Neural progenitor cell (in vitro differentiated cells): ENCODE measurements around the gene CPNE8. TPM values are rescaled to one million over a fixed set of nuclear protein-coding genes. Genes with fewer than 3 reads are reported as not detected.

Experiments used
- DNase-seq: peaks from one replicate; pipeline ENCODE4 v3.0.0-alpha.2; 2016; ENCODE audit warnings: low spot score
- H2AFZ ChIP-seq: fragments of 200-600 bp; sonication (generic); replicated peaks from 2 replicates; pipeline ENCODE4 v1.6.1; 2016; ENCODE audit warnings: antibody characterized with exemption
- H3F3A ChIP-seq: fragments of 200-600 bp; sonication (generic); 2 replicates; pipeline ENCODE4 v1.6.1; 2016; ENCODE audit warnings: antibody characterized with exemption, low read depth
- H3K27ac ChIP-seq: fragments of 200-600 bp; sonication (generic); 2 replicates; pipeline ENCODE4 v1.5.1; 2016; ENCODE audit warnings: mild to moderate bottlenecking
- H3K27me3 ChIP-seq: fragments of 200-600 bp; sonication (generic); 2 replicates; pipeline ENCODE4 v1.6.1; 2016; ENCODE audit warnings: mild to moderate bottlenecking, moderate library complexity
- H3K36me3 ChIP-seq: fragments of 200-600 bp; sonication (generic); 2 replicates; pipeline ENCODE4 v1.5.1; 2016
- H3K4me1 ChIP-seq: fragments of 200-600 bp; sonication (generic); 2 replicates; pipeline ENCODE4 v1.6.1; 2016; ENCODE audit warnings: mixed run types
- H3K4me2 ChIP-seq: fragments of 200-600 bp; sonication (generic); 2 replicates; pipeline ENCODE4 v1.6.1; 2016
- H3K4me3 ChIP-seq: fragments of 200-600 bp; sonication (generic); 2 replicates; pipeline ENCODE4 v1.5.1; 2016
- H3K79me2 ChIP-seq: fragments of 200-600 bp; sonication (generic); 2 replicates; pipeline ENCODE4 v1.6.1; 2016; ENCODE audit warnings: low read depth
- H3K9ac ChIP-seq: fragments of 200-600 bp; sonication (generic); 2 replicates; pipeline ENCODE4 v1.6.1; 2016
- H3K9me3 ChIP-seq: fragments of 200-600 bp; sonication (generic); 2 replicates; pipeline ENCODE4 v1.5.1; 2016; ENCODE audit warnings: low read depth
- H4K20me1 ChIP-seq: fragments of 200-600 bp; sonication (generic); 2 replicates; pipeline ENCODE4 v1.6.1; 2016; ENCODE audit warnings: low read depth
- H3K27ac Mint-ChIP-seq: 3 replicates; pipeline ENCODE4 v1.8.0; 2021; ENCODE audit warnings: mixed read lengths
- H3K27me3 Mint-ChIP-seq: 2 replicates; pipeline ENCODE4 v1.8.0; 2022; ENCODE audit warnings: low read depth, mild to moderate bottlenecking, inconsistent platforms, moderate library complexity, mixed read lengths; ENCODE audit not compliant: insufficient read depth
- H3K36me3 Mint-ChIP-seq: 3 replicates; pipeline ENCODE4 v1.8.0; 2021; ENCODE audit warnings: mixed read lengths
- H3K4me1 Mint-ChIP-seq: 3 replicates; pipeline ENCODE4 v1.8.0; 2021; ENCODE audit warnings: mixed read lengths
- H3K4me3 Mint-ChIP-seq: 3 replicates; pipeline ENCODE4 v1.8.0; 2021; ENCODE audit warnings: mild to moderate bottlenecking, moderate library complexity, mixed read lengths
- H3K9me3 Mint-ChIP-seq: 3 replicates; pipeline ENCODE4 v1.8.0; 2020; ENCODE audit warnings: mixed read lengths
- EZH2 ChIP-seq: fragments of 200-600 bp; sonication (generic); IDR thresholded peaks from 2 replicates; pipeline ENCODE4 v1.6.1; 2017; ENCODE audit warnings: antibody characterized with exemption, mild to moderate bottlenecking, moderate library complexity
- EZH2phosphoT487 ChIP-seq: fragments of 200-600 bp; sonication (generic); IDR thresholded peaks from 2 replicates; pipeline ENCODE4 v1.6.1; 2017; ENCODE audit warnings: antibody characterized with exemption
- total RNA-seq: library from RNA; depleted of rRNA; stranded (reverse); fragments of >200 nt; gene quantifications from 2 replicates; pipeline ENCODE4 v1.2.3, GENCODE V29; 2015; ENCODE audit warnings: low replicate concordance
- TF ChIP-seq, protein P1 (sequence below): fragments of 200-600 bp; sonication (generic); IDR thresholded peaks from 2 replicates; pipeline ENCODE4 v1.5.1; 2017; ENCODE audit warnings: antibody characterized with exemption, mild to moderate bottlenecking

Gene CPNE8
- total RNA-seq, 1 donor from 2014 or later = 19.5 TPM

- Histone ChIP-seq H3K4me3 (no peak overlapping the region), H3K4me1 (no peaks in the 10 kb centered on the region), H3F3A (no peaks in the 10 kb centered on the region), H4K20me1 (no peaks in the 10 kb centered on the region), H3K9ac (no peak overlapping the region), H3K79me2 (no peaks in the 10 kb centered on the region), H3K27me3 (no peaks in the 10 kb centered on the region), H3K4me2 (no peak overlapping the region), H3K36me3 (no peaks in the 10 kb centered on the region), H2AFZ (no peak overlapping the region), H3K9me3 (no peaks in the 10 kb centered on the region), H3K27ac (no peak overlapping the region)
- Mint-ChIP-seq H3K4me1 (no peaks in the 10 kb centered on the region), H3K4me3 (no peak overlapping the region), H3K27ac (no peak overlapping the region), H3K9me3 (peaks cover 7% of the 10 kb centered on the region), H3K36me3 (peaks cover 9% of the 10 kb centered on the region), H3K27me3 (peaks cover 3% of the 10 kb centered on the region)
- no peak for DNase-seq
- TF ChIP-seq EZH2phosphoT487 (no peak), EZH2 (no peak)
- TF ChIP-seq, protein P1, sequence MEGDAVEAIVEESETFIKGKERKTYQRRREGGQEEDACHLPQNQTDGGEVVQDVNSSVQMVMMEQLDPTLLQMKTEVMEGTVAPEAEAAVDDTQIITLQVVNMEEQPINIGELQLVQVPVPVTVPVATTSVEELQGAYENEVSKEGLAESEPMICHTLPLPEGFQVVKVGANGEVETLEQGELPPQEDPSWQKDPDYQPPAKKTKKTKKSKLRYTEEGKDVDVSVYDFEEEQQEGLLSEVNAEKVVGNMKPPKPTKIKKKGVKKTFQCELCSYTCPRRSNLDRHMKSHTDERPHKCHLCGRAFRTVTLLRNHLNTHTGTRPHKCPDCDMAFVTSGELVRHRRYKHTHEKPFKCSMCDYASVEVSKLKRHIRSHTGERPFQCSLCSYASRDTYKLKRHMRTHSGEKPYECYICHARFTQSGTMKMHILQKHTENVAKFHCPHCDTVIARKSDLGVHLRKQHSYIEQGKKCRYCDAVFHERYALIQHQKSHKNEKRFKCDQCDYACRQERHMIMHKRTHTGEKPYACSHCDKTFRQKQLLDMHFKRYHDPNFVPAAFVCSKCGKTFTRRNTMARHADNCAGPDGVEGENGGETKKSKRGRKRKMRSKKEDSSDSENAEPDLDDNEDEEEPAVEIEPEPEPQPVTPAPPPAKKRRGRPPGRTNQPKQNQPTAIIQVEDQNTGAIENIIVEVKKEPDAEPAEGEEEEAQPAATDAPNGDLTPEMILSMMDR = no peak
Observed at GRCh38 chr12:38887770-38888169, 17.6 kb downstream of the CPNE8 start.

DNA sequence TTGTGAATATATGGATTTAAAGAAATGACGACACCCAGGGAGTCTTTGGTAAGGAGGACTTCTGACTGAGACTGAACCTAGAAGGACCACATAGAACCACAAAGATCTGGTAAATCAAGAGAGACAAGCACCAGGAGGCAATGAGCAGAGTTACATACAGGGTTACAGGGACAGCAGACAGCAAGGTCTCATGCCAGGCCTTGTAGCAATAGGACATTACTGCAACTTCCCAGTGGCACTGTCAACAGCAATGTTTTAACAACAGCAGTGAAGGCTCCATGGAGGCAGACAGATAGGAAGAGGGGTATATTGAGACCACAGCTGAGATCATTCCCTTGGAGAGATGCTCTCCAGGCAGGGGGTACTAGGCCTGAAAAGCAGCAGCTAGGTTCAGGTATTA lies 18.5 kb downstream of the CPNE8 start:
- no peaks in the 10 kb centered on the region for H3K36me3 ChIP-seq
- H3K79me2 ChIP-seq = no peaks in the 10 kb centered on the region
- Mint-ChIP-seq H3K36me3 (peaks cover 10% of the 10 kb centered on the region), H3K4me1 (no peaks in the 10 kb centered on the region), H3K9me3 (peaks cover 6% of the 10 kb centered on the region), H3K27ac (no peak overlapping the region), H3K4me3 (no peak overlapping the region), H3K27me3 (peaks cover 3% of the 10 kb centered on the region)
- H3K27me3 ChIP-seq = no peaks in the 10 kb centered on the region
- H3K27ac ChIP-seq = no peak overlapping the region
- no peaks in the 10 kb centered on the region for H3F3A ChIP-seq
- H3K4me3 ChIP-seq = no peak overlapping the region
- no peak for DNase-seq
- no peaks in the 10 kb centered on the region for H4K20me1 ChIP-seq
- no peak overlapping the region for H2AFZ ChIP-seq
- no peaks in the 10 kb centered on the region for H3K4me1 ChIP-seq
- TF ChIP-seq, protein P1 = no peak
- no peak for TF ChIP-seq EZH2phosphoT487
- no peak for TF ChIP-seq EZH2
- no peaks in the 10 kb centered on the region for H3K9me3 ChIP-seq
- H3K9ac ChIP-seq = no peak overlapping the region
- H3K4me2 ChIP-seq = no peak overlapping the region

- Histone ChIP-seq H2AFZ (no peak overlapping the region), H3K4me1 (no peaks in the 10 kb centered on the region), H3K79me2 (no peaks in the 10 kb centered on the region), H3F3A (no peaks in the 10 kb centered on the region), H4K20me1 (no peaks in the 10 kb centered on the region), H3K27ac (no peak overlapping the region), H3K4me3 (no peak overlapping the region), H3K36me3 (no peaks in the 10 kb centered on the region), H3K27me3 (no peaks in the 10 kb centered on the region), H3K9ac (no peak overlapping the region), H3K9me3 (no peaks in the 10 kb centered on the region), H3K4me2 (no peak overlapping the region)
- H3K4me1 Mint-ChIP-seq = no peaks in the 10 kb centered on the region
- peaks cover 3% of the 10 kb centered on the region for H3K9me3 Mint-ChIP-seq
- H3K27me3 Mint-ChIP-seq = peaks cover 3% of the 10 kb centered on the region
- no peak overlapping the region for H3K27ac Mint-ChIP-seq
- TF ChIP-seq EZH2phosphoT487 (no peak), EZH2 (no peak)
- TF ChIP-seq, protein P1 = no peak
- DNase-seq = no peak
- peaks cover 7% of the 10 kb centered on the region for H3K36me3 Mint-ChIP-seq
- no peak overlapping the region for H3K4me3 Mint-ChIP-seq
Observed at GRCh38 chr12:38886064-38886463, 19.3 kb downstream of the CPNE8 start.
